HG02981 (cell line): ENCODE data around the gene ZFHX3.
"Not testable (repeated sequence)": the region's sequence is repeated elsewhere in the genome, so short reads cannot be mapped to it uniquely, and the experiment has no call there.

ENCODE experiments used
- ATAC-seq: cut with Tn5 transposase; IDR thresholded peaks from one replicate; pipeline ENCODE4 v1.9.1; 2021; ENCODE audit warnings: mild to moderate bottlenecking, moderate library complexity; ENCODE audit not compliant: unreplicated experiment

The ZFHX3 gene

GRCh38 chr16:73024571-73025105 is 23.3 kb downstream of the ZFHX3 start:
- no peak for ATAC-seq

- no peak for ATAC-seq
These were observed 24.0 kb downstream of the ZFHX3 start for GRCh38 chr16:73023752-73024570.

- no peak for ATAC-seq
These were observed 24.6 kb downstream of the ZFHX3 start for GRCh38 chr16:73023320-73023719.

- ATAC-seq: no peak
These were observed 25.4 kb downstream of the ZFHX3 start for GRCh38 chr16:73022534-73022933.

- ATAC-seq: no peak
These were observed 25.9 kb downstream of the ZFHX3 start for GRCh38 chr16:73021866-73022495.

- ATAC-seq: no peak
These were observed 27.5 kb downstream of the ZFHX3 start for GRCh38 chr16:73020409-73020884.

- no peak for ATAC-seq
These were observed 28.2 kb downstream of the ZFHX3 start for GRCh38 chr16:73019457-73020362.

GRCh38 chr16:73018821-73019456 is 29.0 kb downstream of the ZFHX3 start:
- no peak for ATAC-seq

GRCh38 chr16:73017321-73017720 is 30.6 kb downstream of the ZFHX3 start:
- no peak for ATAC-seq

- ATAC-seq: peak; percentile 43
These were observed 31.5 kb downstream of the ZFHX3 start for GRCh38 chr16:73016488-73016830.

- peak; percentile 84 for ATAC-seq
These were observed 32.1 kb downstream of the ZFHX3 start for GRCh38 chr16:73015612-73016487.

- no peak for ATAC-seq
These were observed 33.2 kb downstream of the ZFHX3 start for GRCh38 chr16:73014768-73015167.

GRCh38 chr16:73013974-73014373 is 34.0 kb downstream of the ZFHX3 start:
- no peak for ATAC-seq

GRCh38 chr16:73012341-73012740 is 35.6 kb downstream of the ZFHX3 start:
- ATAC-seq: no peak

- ATAC-seq: no peak
These were observed 36.0 kb downstream of the ZFHX3 start for GRCh38 chr16:73011926-73012325.

GRCh38 chr16:73010150-73010676 is 37.7 kb downstream of the ZFHX3 start:
- no peak for ATAC-seq

- ATAC-seq: not testable (repeated sequence)
These were observed 38.2 kb downstream of the ZFHX3 start for GRCh38 chr16:73009710-73010109.

- ATAC-seq: no peak
These were observed 41.9 kb downstream of the ZFHX3 start for GRCh38 chr16:73006026-73006425.

GRCh38 chr16:73002866-73003265 is 45.1 kb downstream of the ZFHX3 start:
- ATAC-seq: no peak
